Psoas muscle (tissue), 8 donors: ENCODE results near the gene AXIN2. TPM values are rescaled to one million over a fixed set of nuclear protein-coding genes. Genes with fewer than 3 reads are reported as not detected.

Experiments
- ATAC-seq, 4 donors: fragments of 200-7000 bp; cut with Tn5 transposase; one replicate each; pipeline ENCODE4 v1.9.1; 2020; ENCODE audit warnings: moderate library complexity in 3 of 4, mild to moderate bottlenecking in 2 of 4
- DNase-seq, 2 donors: peaks; one replicate each; pipeline ENCODE4 v3.0.0-alpha.2; 2020
- H3K27ac ChIP-seq: fragments of 200-600 bp; one replicate; pipeline ENCODE4 v1.8.0; 2022
- H3K27me3 ChIP-seq, 3 donors: fragments of 200-600 bp in 1 of 3; one replicate each; pipeline versions ENCODE4 v1.6.1 to v1.8.0; 2013 to 2022; ENCODE audit warnings: low read length in 2 of 3, mild to moderate bottlenecking in 2 of 3, moderate library complexity in 1 of 3; ENCODE audit not compliant: insufficient read depth in 3 of 3
- H3K36me3 ChIP-seq, 2 donors: fragments of 200-600 bp in 1 of 2; one replicate each; pipeline versions ENCODE4 v1.6.1 to v1.8.0; 2013 to 2022; ENCODE audit warnings: low read depth in 1 of 2, mild to moderate bottlenecking in 1 of 2, moderate library complexity in 1 of 2; ENCODE audit not compliant: insufficient read depth in 1 of 2
- H3K4me1 ChIP-seq: fragments of 200-600 bp; one replicate; pipeline ENCODE4 v1.8.0; 2022
- H3K4me3 ChIP-seq: fragments of 200-600 bp; one replicate; pipeline ENCODE4 v1.8.0; 2022; ENCODE audit warnings: mild to moderate bottlenecking
- H3K9me3 ChIP-seq: fragments of 200-600 bp; one replicate; pipeline ENCODE4 v1.8.0; 2022
- WGBS, 3 donors: extraction: QIAGEN DNeasy Blood & Tissue Kit; methylation state at CpG; one replicate each; pipeline versions ENCODE4 v1.1.6 to v1.1.7; 2013; 5-methylcytosine and 5-hydroxymethylcytosine counted together
- intact Hi-C, 2 donors: fragments of 100-400 bp; cut with DNase I; formaldehyde crosslinking; loops; one replicate each; pipeline versions ENCODE4 v1.11.0 to v1.14.2; 2022
- polyA plus RNA-seq, 3 donors: library from polyadenylated mRNA; stranded (reverse); fragments of 200-250 nt; gene quantifications; one replicate each; pipeline ENCODE4 v1.2.3, GENCODE V29; 2013
- total RNA-seq, 4 donors: library from RNA; stranded (reverse); fragmentation: NEBNext Ultra II Directional in 2 of 4; extraction: Animal tissue kit (Norgen Biotek cat#: 25700) in 2 of 4; gene quantifications; one replicate each; pipeline versions ENCODE4 v1.2.1 to v1.2.4, GENCODE V29; 2021 to 2023
- TF ChIP-seq, protein P1 (sequence below): fragments of 200-600 bp; IDR thresholded peaks from one replicate; pipeline ENCODE4 v1.8.0; 2022; ENCODE audit warnings: antibody characterized with exemption
- donor health status: healthy with polysubstance abuse.
- donor health status: DM: no; HTN: no; CAD: no; lungs with moderate emphysema.
- donor health status: Bipolar disorder and iron deficiency.
- donor health status: healthy.
- donor health status: DM: yes; HTN: yes; CAD: no.
- donor health status: DM: no; HTN: no; CAD: no.
- donor health status: DM: no; HTN: no; CAD: no.
- donor health status: DM: yes; HTN: yes; CAD: no.

The AXIN2 gene
- total and polyA plus RNA-seq, 7 donors: 0.72 to 19.1 (median 8.0) TPM

- ATAC-seq (no peak), DNase-seq (no peak)
- H3K4me1 ChIP-seq: no peaks in the 10 kb centered on the region
- no peak overlapping the region for H3K4me3 ChIP-seq
- H3K27me3 ChIP-seq: no peaks in the 10 kb centered on the region
- TF ChIP-seq, protein P1, sequence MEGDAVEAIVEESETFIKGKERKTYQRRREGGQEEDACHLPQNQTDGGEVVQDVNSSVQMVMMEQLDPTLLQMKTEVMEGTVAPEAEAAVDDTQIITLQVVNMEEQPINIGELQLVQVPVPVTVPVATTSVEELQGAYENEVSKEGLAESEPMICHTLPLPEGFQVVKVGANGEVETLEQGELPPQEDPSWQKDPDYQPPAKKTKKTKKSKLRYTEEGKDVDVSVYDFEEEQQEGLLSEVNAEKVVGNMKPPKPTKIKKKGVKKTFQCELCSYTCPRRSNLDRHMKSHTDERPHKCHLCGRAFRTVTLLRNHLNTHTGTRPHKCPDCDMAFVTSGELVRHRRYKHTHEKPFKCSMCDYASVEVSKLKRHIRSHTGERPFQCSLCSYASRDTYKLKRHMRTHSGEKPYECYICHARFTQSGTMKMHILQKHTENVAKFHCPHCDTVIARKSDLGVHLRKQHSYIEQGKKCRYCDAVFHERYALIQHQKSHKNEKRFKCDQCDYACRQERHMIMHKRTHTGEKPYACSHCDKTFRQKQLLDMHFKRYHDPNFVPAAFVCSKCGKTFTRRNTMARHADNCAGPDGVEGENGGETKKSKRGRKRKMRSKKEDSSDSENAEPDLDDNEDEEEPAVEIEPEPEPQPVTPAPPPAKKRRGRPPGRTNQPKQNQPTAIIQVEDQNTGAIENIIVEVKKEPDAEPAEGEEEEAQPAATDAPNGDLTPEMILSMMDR: no peak
- no peak overlapping the region for H3K27ac ChIP-seq
- H3K9me3 ChIP-seq: no peaks in the 10 kb centered on the region
- intact Hi-C loops: no loop called here
- H3K36me3 ChIP-seq: no peaks in the 10 kb centered on the region
- WGBS, 3 donors: 79 to 86% (median 79%) methylated on average over 13 to 14 of the region's 14 CpGs
Measured at GRCh38 chr17:65572581-65573281, 11.3 kb upstream of the AXIN2 start.

DNA sequence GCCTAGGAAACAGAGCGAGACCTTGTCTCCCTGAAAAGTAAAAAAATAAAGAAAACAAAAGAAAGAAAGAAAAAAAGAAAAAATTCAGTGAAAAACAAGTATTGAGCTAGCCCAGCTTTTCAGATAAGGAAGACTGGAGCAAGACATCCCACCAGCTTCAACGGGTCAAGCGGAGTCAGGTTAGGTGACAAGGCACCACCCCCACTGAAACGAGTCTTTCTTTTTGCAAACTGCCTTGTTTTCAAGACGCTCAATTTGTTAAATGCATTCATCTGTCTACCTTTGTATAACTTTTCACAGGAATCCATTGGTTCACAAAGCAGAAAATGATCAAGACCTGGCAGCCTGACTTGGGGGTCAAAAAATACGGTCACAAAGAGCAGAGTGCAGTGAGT is 10.7 kb upstream of the AXIN2 start:
- ATAC-seq: no peak
- H3K27ac ChIP-seq: no peak overlapping the region

DNA sequence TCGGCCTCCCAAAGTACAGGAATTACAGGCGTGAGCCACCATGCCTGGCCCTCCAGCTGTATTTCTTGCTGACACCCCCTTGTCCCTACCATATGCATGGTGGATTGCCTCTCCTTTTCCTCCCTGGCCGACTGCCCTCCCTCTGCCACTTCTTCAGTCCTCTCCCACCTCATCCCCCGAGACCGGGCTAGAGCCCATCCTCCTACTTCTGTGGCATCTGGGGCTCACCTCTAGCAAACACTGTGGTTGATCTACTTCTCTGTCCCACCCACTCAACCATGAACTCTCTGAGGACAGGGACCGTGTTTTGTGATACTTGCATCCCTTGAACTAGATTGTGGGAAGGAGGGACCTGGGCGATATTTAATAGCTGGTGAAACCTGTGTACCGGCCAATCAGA is 7.5 kb upstream of the AXIN2 start:
- no peak for ATAC-seq

More for the DNA sequence above, 10.7 kb upstream of the AXIN2 start:
- Histone ChIP-seq H3K4me1 (no peaks in the 10 kb centered on the region), H3K4me3 (no peak overlapping the region), H3K27me3 (no peaks in the 10 kb centered on the region), H3K9me3 (no peaks in the 10 kb centered on the region), H3K36me3 (no peaks in the 10 kb centered on the region)
- TF ChIP-seq, protein P1: no peak
- 76 to 80% (median 79%) methylated on average over 6 of the region's 6 CpGs for WGBS, 3 donors
- intact Hi-C loops: no loop called here
- no peak for DNase-seq

DNA sequence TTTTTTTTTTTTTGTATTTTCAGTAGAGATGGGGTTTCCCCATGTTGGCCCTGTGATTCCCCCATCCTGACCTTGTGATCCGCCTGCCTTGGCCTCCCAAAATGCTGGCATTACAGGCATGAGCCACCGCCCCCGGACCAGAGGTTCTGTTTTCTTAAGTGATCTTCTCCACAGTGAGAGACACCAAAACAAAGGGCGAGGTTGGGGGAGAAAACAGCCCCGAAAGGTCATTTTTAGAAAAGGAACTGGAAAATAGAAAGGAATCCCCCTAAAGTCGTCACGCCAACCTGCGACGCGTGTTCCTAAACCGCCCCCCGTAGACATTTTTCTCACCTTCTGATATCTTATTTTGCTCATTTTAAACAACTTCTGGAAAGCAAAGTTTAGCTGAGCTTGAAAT is 6.1 kb upstream of the AXIN2 start:
- Histone ChIP-seq H3K27me3 (no peaks in the 10 kb centered on the region), H3K4me1 (peaks cover 12% of the 10 kb centered on the region), H3K9me3 (no peaks in the 10 kb centered on the region), H3K27ac (no peak overlapping the region), H3K36me3 (no peaks in the 10 kb centered on the region), H3K4me3 (no peak overlapping the region)
- DNase-seq (no peak), ATAC-seq (no peak)
- TF ChIP-seq, protein P1: no peak
- 94 to 98% (median 97%) methylated on average over 12 of the region's 12 CpGs for WGBS, 3 donors
- intact Hi-C loops: loop anchor here in 1 of 2 donors (10.0 kb wide), 2 partner anchors 187 to 217 kb away; no protein-coding TSS in a partner anchor

More for the DNA sequence above, 7.5 kb upstream of the AXIN2 start:
- Histone ChIP-seq H3K4me1 (peaks cover 12% of the 10 kb centered on the region), H3K27ac (no peak overlapping the region), H3K9me3 (no peaks in the 10 kb centered on the region), H3K36me3 (no peaks in the 10 kb centered on the region), H3K4me3 (no peak overlapping the region), H3K27me3 (no peaks in the 10 kb centered on the region)
- intact Hi-C loops: loop anchor here in 1 of 2 donors (10.0 kb wide), 2 partner anchors 186 to 216 kb away; no protein-coding TSS in a partner anchor
- no peak for DNase-seq
- TF ChIP-seq, protein P1: no peak
- WGBS, 3 donors: 92 to 98% (median 93%) methylated on average over 8 of the region's 8 CpGs
